Effector CD4-positive, alpha-beta T cell (primary cell): ENCODE results near the gene TRPC4AP.

ENCODE experiments used
- DNase-seq: peaks from one replicate; pipeline ENCODE4 v3.0.0-alpha.2; 2020

Gene TRPC4AP

DNA sequence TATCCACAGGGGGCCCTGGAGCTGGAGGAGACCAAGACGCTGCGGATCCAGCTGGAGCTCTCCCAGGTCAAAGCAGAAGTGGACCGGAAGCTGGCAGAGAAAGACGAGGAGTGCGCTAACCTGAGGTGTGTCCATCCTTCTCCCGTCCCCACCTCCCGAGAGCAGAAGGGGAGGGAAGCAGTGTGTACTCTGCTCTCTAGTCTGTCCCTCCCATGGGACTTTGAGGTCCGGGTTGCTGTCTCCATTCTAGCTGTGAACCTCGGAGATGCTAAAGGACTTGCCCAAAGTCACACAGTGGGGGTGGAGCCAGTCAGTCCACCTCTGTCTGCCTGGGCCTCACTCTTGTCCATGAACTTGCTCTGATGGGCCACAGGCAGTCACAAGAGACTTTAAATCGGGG, 92.8 kb downstream of the TRPC4AP start:
- no peak for DNase-seq

GRCh38 chr20:34999021-34999451, 93.6 kb downstream of the TRPC4AP start:
- DNase-seq: no peak

DNA sequence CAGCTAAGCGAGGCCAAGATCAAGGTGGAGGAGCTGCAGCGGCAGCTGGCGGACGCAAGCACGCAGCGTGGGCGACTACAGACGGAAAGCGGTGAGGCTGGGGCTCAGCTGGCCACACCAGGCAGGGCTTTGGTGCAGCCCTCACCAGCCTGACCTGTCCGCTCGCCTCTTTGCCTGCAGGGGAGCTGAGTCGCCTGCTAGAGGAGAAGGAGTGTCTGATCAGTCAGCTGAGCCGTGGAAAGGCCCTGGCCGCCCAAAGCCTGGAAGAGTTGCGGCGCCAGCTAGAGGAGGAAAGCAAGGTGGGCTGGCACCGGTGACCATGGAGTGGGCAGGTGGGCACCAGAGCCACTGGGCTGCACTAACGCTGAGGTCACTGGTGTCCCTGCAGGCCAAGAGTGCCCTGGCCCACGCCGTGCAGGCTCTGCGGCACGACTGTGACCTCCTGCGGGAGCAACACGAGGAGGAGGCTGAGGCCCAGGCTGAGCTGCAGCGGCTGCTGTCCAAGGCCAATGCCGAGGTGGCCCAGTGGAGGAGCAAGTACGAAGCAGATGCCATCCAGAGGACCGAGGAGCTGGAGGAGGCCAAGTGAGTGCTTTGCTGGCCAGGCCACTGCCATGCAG, 94.2 kb downstream of the TRPC4AP start:
- no peak for DNase-seq

DNA sequence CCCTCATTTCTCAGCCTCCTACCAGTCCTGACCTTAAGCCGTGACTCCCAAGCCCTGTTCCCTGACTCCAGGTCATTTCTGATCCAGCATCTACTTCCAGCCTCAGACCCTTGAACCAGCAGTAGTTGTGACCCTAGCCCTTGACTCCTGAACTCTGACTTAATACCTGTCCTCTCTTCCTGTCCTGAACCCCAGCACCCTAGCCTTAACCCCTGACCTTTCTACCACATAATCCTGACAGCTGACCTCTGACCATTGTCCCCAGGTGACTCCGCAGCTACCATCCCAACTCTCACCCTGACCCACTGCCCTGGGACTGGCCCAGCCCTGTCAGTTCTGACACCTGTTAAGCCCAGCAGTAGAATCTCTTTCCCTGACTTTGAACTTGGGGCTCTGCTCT, 94.8 kb downstream of the TRPC4AP start:
- no peak for DNase-seq

GRCh38 chr20:34997131-34997561, 95.5 kb downstream of the TRPC4AP start:
- DNase-seq: no peak

- DNase-seq: no peak
These were observed 96.2 kb downstream of the TRPC4AP start for GRCh38 chr20:34996243-34997028.

DNA sequence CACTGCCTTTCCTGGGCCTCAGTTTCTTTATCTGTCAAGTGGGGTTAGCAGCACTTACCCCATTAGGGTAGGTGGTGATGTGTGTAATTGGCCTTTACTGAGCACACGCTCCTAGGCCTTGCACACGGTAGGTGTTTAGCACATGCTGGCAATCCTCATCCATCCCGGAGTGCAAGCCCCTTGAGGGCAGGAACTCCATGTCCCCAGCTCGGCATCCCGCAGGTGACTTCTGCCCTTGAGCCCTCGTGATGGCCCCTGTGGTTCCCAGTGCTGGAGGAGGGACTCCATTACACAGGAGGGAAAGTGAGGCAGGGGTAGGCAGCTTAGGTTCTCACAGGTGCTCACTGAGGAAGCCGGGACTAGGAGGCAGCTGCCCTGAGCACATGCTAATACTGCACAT, 96.9 kb downstream of the TRPC4AP start:
- DNase-seq: no peak

DNA sequence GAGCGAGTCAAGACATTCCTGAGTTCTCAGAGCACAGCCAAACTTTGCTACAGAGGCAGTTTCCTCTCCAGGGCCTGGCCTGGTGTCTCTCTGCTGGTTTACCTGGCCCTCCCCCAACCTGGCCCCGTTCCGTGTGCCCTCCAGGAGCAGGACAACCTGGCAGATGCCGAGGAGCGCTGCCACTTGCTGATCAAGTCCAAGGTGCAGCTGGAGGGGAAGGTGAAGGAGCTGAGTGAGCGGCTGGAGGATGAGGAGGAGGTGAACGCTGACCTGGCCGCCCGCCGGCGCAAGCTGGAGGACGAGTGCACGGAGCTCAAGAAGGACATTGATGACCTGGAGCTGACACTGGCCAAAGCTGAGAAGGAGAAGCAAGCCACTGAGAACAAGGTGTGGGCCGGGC, 97.4 kb downstream of the TRPC4AP start:
- DNase-seq: no peak

- no peak for DNase-seq
These were observed 98.0 kb downstream of the TRPC4AP start for GRCh38 chr20:34994509-34995131.

DNA sequence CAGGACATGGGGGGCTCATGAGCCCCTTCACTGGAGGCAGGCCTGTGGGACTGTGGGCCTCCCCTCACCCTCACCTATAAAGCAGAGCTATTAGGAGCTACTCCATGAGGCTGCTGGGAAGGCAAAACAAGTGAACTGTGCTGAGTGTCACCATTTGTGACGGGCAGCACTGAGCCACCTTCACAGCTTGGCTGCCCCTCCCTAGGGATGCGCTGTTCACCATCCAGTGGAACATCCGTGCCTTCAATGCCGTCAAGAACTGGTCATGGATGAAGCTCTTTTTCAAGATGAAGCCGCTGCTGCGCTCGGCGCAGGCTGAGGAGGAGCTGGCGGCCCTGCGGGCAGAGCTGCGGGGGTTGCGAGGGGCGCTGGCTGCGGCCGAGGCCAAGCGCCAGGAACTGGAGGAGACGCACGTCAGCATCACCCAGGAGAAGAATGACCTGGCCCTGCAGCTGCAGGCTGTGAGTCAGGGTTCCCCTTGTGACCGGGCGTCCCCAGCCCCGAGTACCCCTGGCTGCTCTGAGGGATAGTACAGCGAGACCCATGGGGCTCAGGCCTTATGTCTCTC, 98.6 kb downstream of the TRPC4AP start:
- DNase-seq: no peak

- no peak for DNase-seq
These were observed 99.7 kb downstream of the TRPC4AP start for GRCh38 chr20:34992751-34993417.

- no peak for DNase-seq
These were observed 101.9 kb downstream of the TRPC4AP start for GRCh38 chr20:34990661-34991214.

GRCh38 chr20:34990231-34990630, 102.4 kb downstream of the TRPC4AP start:
- DNase-seq: no peak

GRCh38 chr20:34989670-34990069, 102.9 kb downstream of the TRPC4AP start:
- DNase-seq: no peak

DNA sequence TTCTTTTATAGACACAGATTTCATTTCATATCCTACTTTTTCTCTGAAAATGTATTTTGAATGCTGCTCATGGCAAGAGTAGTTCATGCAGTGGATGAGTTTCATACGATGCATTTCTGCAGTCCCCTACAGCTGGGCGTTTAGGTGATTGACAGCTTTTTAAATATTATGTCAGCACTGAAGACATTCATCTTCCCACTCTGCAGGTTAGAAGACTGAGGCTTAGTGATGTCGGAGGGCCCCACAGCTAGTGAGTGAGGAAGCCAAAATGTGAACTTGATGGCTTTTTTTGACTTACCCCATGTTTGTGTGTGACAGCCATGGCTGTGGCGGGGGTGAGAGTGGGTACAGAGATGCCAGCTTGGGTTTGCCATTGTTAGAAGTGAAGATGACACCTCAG, 103.5 kb downstream of the TRPC4AP start:
- DNase-seq: no peak

DNA sequence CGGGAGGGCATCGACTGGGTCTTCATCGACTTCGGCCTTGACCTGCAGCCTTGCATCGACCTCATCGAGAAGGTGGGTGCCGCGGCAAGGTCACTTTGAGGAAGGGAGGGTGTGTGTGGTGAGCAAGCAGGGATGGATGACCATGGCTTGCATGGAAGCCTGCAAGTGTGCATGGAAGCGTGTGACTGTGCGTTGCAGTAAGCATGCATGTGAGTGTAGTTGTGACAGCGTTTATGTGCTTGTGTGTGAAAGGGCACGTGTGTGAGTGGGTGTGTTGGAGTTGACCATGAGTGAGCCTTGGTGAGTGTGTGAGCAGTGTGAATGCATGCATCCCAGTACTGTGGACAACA, 104.4 kb downstream of the TRPC4AP start:
- no peak for DNase-seq

DNA sequence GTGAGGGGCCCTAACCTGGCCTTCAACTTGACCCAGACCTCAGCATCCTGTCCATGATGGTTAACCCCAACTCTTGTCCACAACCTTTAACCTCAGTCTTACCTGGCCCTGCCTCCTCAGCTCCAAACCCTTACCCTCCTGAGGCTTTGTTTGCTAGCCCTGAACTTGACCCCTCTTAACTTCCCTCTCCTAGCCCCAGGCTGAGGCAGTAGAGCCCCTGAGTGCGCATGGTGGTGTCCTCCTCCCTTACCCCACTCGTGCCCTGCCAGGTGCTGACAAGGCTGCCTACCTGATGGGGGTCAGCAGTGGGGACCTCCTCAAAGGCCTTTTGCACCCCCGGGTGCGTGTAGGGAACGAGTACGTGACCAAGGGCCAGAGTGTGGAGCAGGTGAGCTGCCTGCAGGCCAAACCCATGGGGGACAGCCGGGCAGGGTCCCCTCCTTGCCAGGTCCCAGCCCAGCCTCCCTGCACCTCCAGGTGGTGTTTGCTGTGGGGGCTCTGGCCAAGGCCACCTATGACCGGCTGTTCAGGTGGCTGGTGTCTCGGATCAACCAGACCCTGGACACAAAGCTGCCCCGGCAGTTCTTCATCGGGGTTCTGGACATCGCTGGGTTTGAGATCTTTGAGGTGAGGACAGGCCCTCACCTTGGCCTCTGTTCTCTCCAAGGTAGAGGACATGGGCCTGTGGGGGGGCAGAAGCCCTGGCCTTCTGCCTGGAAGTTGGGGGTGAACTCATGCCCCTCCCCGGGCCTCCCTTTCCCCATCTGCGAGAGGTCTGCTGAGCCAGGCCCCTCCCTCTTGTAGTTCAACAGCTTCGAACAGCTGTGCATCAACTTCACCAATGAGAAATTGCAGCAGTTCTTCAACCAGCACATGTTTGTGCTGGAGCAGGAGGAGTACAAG, 105.1 kb downstream of the TRPC4AP start:
- DNase-seq: no peak

GRCh38 chr20:34986311-34987287, 106.0 kb downstream of the TRPC4AP start:
- DNase-seq: no peak

GRCh38 chr20:34985461-34986310, 106.9 kb downstream of the TRPC4AP start:
- no peak for DNase-seq
